ENCODE data around the gene ATP1A3.
"Not testable (repeated sequence)": the region's sequence is repeated elsewhere in the genome, so short reads cannot be mapped to it uniquely, and the experiment has no call there.

Gene ATP1A3

DNA sequence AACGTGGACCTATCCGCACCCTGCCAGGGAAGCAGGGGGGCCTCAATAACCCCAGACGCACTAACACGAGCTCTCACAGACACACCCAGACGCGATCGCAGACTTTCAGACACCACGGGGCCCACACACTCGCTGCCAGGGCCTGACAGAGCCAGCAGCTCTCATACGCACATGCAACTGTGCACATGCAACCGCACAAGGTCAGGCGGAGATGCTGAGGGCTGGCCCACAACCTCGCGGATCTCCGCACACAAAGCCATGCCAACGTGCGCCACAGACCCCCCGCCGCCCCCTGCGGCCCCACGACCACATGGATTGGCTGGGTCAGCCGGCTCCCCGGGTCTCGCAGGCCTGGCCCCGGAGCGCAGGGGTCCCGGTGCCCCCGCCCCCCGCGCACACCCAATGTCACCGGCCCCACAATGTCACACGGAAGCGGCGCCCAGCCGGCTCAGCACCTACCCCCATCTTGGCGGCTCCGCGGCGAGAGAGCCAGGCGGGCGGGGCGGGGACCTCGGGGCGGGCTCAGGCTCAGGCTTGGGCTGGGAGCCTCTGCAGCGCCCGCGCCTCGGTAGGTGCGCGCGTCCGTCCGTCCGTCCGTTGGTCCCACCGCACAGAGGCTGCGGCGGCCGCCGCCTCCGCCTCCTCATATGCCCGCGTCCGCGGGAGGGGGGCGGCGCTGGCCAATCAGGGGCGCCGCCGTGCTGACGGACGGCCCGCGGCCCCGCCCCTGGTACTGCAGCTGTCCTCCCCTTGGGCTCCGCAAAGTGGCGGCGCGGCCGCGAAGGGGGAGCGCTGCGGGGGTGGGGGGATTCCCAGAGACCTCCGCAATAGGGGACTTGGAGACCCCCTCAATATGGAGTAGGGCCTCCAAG is at the start of gene ATP1A3:
ATP1A3 (minus strand) TSS at position 619 of the 872 bp plus-strand sequence; CDS start at position 465, 154 bp downstream.
- TF ChIP-seq, protein P1, sequence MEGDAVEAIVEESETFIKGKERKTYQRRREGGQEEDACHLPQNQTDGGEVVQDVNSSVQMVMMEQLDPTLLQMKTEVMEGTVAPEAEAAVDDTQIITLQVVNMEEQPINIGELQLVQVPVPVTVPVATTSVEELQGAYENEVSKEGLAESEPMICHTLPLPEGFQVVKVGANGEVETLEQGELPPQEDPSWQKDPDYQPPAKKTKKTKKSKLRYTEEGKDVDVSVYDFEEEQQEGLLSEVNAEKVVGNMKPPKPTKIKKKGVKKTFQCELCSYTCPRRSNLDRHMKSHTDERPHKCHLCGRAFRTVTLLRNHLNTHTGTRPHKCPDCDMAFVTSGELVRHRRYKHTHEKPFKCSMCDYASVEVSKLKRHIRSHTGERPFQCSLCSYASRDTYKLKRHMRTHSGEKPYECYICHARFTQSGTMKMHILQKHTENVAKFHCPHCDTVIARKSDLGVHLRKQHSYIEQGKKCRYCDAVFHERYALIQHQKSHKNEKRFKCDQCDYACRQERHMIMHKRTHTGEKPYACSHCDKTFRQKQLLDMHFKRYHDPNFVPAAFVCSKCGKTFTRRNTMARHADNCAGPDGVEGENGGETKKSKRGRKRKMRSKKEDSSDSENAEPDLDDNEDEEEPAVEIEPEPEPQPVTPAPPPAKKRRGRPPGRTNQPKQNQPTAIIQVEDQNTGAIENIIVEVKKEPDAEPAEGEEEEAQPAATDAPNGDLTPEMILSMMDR (IDR thresholded peaks at IDR 0.05) = no peak
- no peak for TF ChIP-seq ZFX (IDR thresholded peaks at IDR 0.05; ENCODE audit: borderline replicate concordance)
- H3K27ac ChIP-seq = peak within 1 kb of the TSS; percentile 46

DNA sequence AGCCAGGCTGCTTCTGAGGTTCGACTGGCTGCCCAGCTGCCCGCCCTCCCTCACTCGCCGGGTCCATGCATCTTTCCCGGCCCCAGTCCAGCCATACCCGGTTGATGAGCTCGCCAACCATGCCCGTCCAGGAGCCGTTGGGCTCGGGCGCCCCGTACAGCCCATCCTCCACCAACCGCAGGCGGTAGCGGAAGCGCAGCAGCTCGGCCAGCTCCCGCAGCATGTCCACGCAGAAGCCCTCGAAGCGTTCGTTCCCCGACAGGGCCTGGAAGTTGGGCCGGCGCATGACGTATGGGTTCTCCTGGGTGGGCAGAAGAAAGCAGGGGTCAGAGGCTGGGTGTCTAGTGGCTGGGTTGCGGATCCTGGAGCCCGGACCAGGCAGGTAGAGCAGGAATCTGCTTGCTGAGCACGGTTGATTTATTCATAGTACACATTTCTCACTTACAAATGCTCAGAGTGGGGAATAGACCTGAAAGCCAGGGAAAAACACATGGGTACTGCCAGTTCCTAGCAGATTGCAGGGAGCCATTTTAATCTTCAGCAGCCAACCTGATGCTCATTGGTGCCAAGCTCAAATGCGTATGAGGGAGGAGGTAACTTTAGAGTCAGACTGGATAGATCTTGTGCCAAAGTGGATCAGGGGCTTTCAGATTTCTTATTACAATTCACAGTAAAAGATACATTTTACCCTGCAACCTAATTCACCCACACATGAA is 48.6 kb upstream of the ATP1A3 start:
- no peak overlapping the region for H3K27ac ChIP-seq
- TF ChIP-seq ZFX (IDR thresholded peaks at IDR 0.05; ENCODE audit: borderline replicate concordance) = no peak
- TF ChIP-seq, protein P1 (IDR thresholded peaks at IDR 0.05) = no peak

- H3K27ac ChIP-seq = not testable (repeated sequence)
These were observed 46.5 kb upstream of the ATP1A3 start for GRCh38 chr19:42040491-42040890.

- TF ChIP-seq, protein P1 (IDR thresholded peaks at IDR 0.05) = no peak
- H3K27ac ChIP-seq = no peak overlapping the region
These were observed 46.0 kb upstream of the ATP1A3 start for GRCh38 chr19:42040031-42040430.

- H3K27ac ChIP-seq = no peak overlapping the region
- TF ChIP-seq, protein P1 (IDR thresholded peaks at IDR 0.05) = no peak
- TF ChIP-seq ZFX (IDR thresholded peaks at IDR 0.05; ENCODE audit: borderline replicate concordance) = no peak
These were observed 44.6 kb upstream of the ATP1A3 start for GRCh38 chr19:42038666-42039065.

GRCh38 chr19:42037649-42038048 is 43.6 kb upstream of the ATP1A3 start:
- TF ChIP-seq ZFX (IDR thresholded peaks at IDR 0.05; ENCODE audit: borderline replicate concordance) = no peak
- TF ChIP-seq, protein P1 (IDR thresholded peaks at IDR 0.05) = no peak
- no peak overlapping the region for H3K27ac ChIP-seq

GRCh38 chr19:42034640-42035391 is 40.8 kb upstream of the ATP1A3 start:
- TF ChIP-seq, protein P1 (IDR thresholded peaks at IDR 0.05) = peak; percentile 97
- H3K27ac ChIP-seq = not testable (repeated sequence)
